ENCODE measurements around the gene TOM1L1.

TOM1L1 gene

GRCh38 chr17:54945671-54946070 is 45.0 kb downstream of the TOM1L1 start:
- DNase-seq (ENCODE audit: low spot score): no peak

GRCh38 chr17:54947396-54947795 is 46.7 kb downstream of the TOM1L1 start:
- DNase-seq (ENCODE audit: low spot score): no peak

- no peak for DNase-seq (ENCODE audit: low spot score)
Observed at GRCh38 chr17:54948380-54948779, 47.7 kb downstream of the TOM1L1 start.

GRCh38 chr17:54950116-54950515 is 49.5 kb downstream of the TOM1L1 start:
- no peak for DNase-seq (ENCODE audit: low spot score)

GRCh38 chr17:54951286-54951685 is 50.6 kb downstream of the TOM1L1 start:
- DNase-seq (ENCODE audit: low spot score): no peak

GRCh38 chr17:54956791-54957190 is 56.1 kb downstream of the TOM1L1 start:
- DNase-seq (ENCODE audit: low spot score): peak; percentile 53

GRCh38 chr17:54967621-54968261 is 67.1 kb downstream of the TOM1L1 start:
- no peak for DNase-seq (ENCODE audit: low spot score)

- DNase-seq (ENCODE audit: low spot score): peak; percentile 99
Observed at GRCh38 chr17:54968262-54968987, 67.8 kb downstream of the TOM1L1 start, which contains the start of the genes COX11 and STXBP4. TSS of gene COX11 (minus strand) at chr17:54968654. CDS start at chr17:54968646, 8 bp downstream. TSS of gene STXBP4 (plus strand) at chr17:54968765. CDS start at chr17:54986220, 17,455 bp downstream.

GRCh38 chr17:54968988-54969332 is 68.3 kb downstream of the TOM1L1 start:
- DNase-seq (ENCODE audit: low spot score): no peak

- peak; percentile 36 for DNase-seq (ENCODE audit: low spot score)
Observed at GRCh38 chr17:54969658-54970572, 69.3 kb downstream of the TOM1L1 start.

- DNase-seq (ENCODE audit: low spot score): no peak
Observed at GRCh38 chr17:54971147-54971546, 70.5 kb downstream of the TOM1L1 start.

GRCh38 chr17:54971901-54972300 is 71.2 kb downstream of the TOM1L1 start:
- no peak for DNase-seq (ENCODE audit: low spot score)

- DNase-seq (ENCODE audit: low spot score): no peak
Observed at GRCh38 chr17:54972406-54973138, 71.9 kb downstream of the TOM1L1 start.

GRCh38 chr17:54974759-54975158 is 74.1 kb downstream of the TOM1L1 start:
- no peak for DNase-seq (ENCODE audit: low spot score)

GRCh38 chr17:54976316-54976715 is 75.7 kb downstream of the TOM1L1 start:
- no peak for DNase-seq (ENCODE audit: low spot score)

- no peak for DNase-seq (ENCODE audit: low spot score)
Observed at GRCh38 chr17:54977744-54978143, 77.1 kb downstream of the TOM1L1 start.

- DNase-seq (ENCODE audit: low spot score): no peak
Observed at GRCh38 chr17:54979657-54980056, 79.0 kb downstream of the TOM1L1 start.

- DNase-seq (ENCODE audit: low spot score): no peak
Observed at GRCh38 chr17:54980375-54980774, 79.7 kb downstream of the TOM1L1 start.

GRCh38 chr17:54982399-54982798 is 81.7 kb downstream of the TOM1L1 start:
- DNase-seq (ENCODE audit: low spot score): no peak

GRCh38 chr17:54983260-54983659 is 82.6 kb downstream of the TOM1L1 start:
- DNase-seq (ENCODE audit: low spot score): no peak

- no peak for DNase-seq (ENCODE audit: low spot score)
Observed at GRCh38 chr17:54985476-54985875, 84.8 kb downstream of the TOM1L1 start.
